ENCODE measurements around the gene RPP14.
"Not testable (repeated sequence)": the region's sequence is repeated elsewhere in the genome, so short reads cannot be mapped to it uniquely, and the experiment has no call there.

The RPP14 gene

DNA sequence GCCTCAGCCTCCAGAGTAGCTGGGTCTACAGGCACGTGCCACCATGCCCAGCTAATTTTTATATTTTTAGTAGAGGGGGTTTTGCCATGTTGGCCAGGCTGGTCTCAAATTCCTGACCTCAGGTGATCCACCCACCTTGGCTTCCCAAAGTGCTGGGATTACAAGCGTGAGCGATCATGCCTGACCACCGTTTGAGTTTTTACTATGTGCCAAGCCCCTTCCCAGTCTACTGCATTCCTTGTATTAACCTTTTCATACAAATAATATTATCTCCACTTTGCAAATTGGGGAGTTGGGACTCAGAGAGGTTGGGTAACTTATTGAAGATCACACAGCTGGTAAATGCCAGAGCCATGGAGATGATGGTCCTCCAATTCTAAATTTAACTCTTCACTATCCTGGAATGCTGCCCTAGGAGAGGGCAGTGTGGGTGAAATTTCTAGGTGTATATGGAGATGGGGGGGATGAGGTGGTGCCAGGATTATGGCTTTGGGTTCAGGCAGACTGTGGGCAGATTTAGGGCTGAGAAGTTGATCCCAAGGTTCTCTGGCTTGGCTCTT, 25.6 kb downstream of the RPP14 start:
- Mint-ChIP-seq H3K36me3 (peaks cover 5% of the 10 kb centered on the region), H3K4me3 (peak overlapping the region; percentile 82), H3K27me3 (no peaks in the 10 kb centered on the region), H3K27ac (peak overlapping the region; percentile 50), H3K9me3 (no peaks in the 10 kb centered on the region), H3K4me1 (peaks cover 23% of the 10 kb centered on the region)
- DNase-seq (ENCODE audit: low spot score in 2 of 2) (no peak), ATAC-seq (ENCODE audit: low read depth) (no peak)

DNA sequence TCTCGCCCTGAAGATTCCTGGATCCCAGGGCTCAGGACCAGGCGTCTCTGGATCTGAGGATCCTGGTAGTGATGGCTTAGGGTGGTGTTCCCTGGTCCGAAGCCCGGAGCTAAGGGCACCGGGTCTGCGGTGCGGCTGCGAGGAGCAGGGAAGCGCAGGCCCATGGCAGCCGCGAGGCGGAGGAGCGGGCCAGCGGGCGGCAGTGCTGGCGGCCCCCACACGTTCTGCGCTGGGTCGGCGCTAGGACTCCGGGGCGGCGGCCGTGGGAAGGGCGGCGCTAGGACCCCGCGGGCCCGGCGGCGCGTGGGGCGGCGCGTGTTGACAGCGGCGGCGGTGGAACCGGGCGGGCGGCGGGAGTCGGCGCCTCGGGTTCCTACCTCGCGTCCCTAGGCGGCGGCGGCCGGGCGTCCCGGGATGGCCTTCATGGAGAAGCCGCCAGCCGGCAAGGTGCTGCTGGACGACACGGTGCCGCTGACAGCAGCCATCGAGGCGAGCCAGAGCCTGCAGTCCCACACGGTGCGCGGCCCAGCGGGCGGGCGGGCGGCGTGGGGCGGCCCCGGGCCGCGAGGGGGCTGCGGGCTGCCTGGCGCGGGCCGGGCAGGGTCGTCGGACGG, 26.6 kb downstream of the RPP14 start, which contains the start of gene PXK:
Gene PXK (plus strand): TSS at position 318 of the 614 bp plus-strand sequence. CDS start 97 bp downstream, at position 415.
- H3K9me3 Mint-ChIP-seq, result no peaks in the 10 kb centered on the region
- peak; percentile 80 to 86 for DNase-seq (ENCODE audit: low spot score in 2 of 2)
- peak; percentile 86 for ATAC-seq (ENCODE audit: low read depth)
- no peaks in the 10 kb centered on the region for H3K27me3 Mint-ChIP-seq
- H3K4me1 Mint-ChIP-seq, result peaks cover 23% of the 10 kb centered on the region
- H3K4me3 Mint-ChIP-seq, result peak within 1 kb of the TSS; percentile 100
- H3K27ac Mint-ChIP-seq, result peak within 1 kb of the TSS; percentile 96
- H3K36me3 Mint-ChIP-seq, result peaks cover 5% of the 10 kb centered on the region

DNA sequence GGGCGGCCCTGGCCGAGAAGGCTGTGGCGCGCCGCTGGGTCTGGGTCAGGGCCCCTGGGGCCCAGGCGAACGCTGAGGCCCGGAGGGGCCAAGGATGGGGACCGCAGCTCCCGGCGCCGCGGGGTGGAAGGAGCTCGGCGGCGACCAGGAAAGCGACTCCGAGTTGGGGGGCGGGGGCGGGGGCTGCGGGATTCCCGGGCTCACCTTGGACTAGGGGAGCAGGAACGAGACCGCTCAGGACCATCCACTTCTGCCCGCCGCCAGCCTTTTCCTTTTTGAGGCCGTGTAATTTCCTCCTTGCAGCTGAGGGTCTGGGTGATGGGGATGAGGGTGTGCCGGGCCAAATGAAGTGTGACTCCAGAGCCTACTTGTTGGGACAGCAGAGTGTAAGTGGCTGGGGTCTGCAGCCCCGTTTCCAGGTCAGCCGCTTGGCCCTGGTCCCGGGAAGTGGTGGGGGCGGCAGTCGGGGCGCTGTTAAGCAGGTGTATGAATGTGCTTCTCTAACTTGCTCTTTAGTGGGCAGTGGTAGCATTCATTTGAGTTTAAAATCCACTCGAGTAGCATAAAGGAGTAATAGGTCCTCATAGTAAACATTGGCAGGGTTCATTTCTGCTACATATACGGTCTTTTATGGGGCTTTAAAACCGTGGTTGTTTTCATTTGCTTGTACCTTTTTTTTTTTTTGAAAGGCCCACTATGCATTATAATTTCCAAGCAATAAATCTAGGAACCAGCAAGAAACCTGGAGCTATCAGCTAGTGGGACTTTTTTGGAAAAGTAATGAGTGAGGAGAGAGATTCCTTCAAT, 27.4 kb downstream of the RPP14 start:
- H3K9me3 Mint-ChIP-seq, result no peaks in the 10 kb centered on the region
- H3K4me3 Mint-ChIP-seq, result peak overlapping the region; percentile 100
- DNase-seq (ENCODE audit: low spot score in 2 of 2) (peak; percentile 36 to 48), ATAC-seq (ENCODE audit: low read depth) (peak; percentile 68)
- peak overlapping the region; percentile 96 for H3K27ac Mint-ChIP-seq
- peaks cover 5% of the 10 kb centered on the region for H3K36me3 Mint-ChIP-seq
- peaks cover 23% of the 10 kb centered on the region for H3K4me1 Mint-ChIP-seq
- H3K27me3 Mint-ChIP-seq, result no peaks in the 10 kb centered on the region

DNA sequence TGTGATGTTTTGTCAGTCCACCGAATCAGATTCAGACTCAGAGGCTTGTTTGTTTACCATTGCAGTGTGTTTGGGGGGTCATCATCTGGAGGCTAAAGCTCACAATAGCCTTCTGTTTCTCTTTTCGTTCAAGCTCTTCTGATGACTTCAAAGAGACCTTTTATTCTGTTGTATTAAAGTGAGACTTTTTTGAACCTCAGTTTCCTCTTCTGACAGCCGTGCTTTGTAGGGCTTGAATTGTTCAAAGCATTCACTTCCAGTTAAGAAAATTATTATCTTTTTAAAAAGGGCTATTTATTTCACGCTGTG, 27.9 kb downstream of the RPP14 start:
- peak overlapping the region; percentile 96 for H3K27ac Mint-ChIP-seq
- no peaks in the 10 kb centered on the region for H3K27me3 Mint-ChIP-seq
- peaks cover 28% of the 10 kb centered on the region for H3K4me1 Mint-ChIP-seq
- DNase-seq (ENCODE audit: low spot score in 2 of 2), result no peak
- H3K9me3 Mint-ChIP-seq, result no peaks in the 10 kb centered on the region
- H3K4me3 Mint-ChIP-seq, result peak overlapping the region; percentile 100
- peaks cover 6% of the 10 kb centered on the region for H3K36me3 Mint-ChIP-seq
- no peak for ATAC-seq (ENCODE audit: low read depth)

DNA sequence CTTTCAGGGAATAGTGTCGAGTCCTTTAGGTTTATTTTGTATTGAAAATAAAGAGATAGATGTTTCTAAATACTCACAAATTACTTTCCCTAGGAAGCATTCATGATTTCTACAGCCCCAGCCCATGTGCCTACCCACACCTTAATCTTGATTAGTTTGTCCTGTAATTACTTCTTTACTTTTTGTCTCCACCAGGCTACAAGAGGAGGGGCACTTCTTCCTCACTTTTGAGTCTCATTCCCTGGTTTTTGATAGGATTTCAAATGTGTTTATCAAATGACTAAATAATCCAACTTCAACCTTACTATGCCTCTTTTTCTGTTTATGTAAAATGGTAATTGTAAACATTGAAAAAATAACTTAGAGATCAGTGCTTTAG, 28.4 kb downstream of the RPP14 start:
- no peaks in the 10 kb centered on the region for H3K9me3 Mint-ChIP-seq

GRCh38 chr3:58335652-58335947, 29.6 kb downstream of the RPP14 start:
- ATAC-seq (ENCODE audit: low read depth) (no peak), DNase-seq (ENCODE audit: low spot score in 2 of 2) (no peak)
- Mint-ChIP-seq H3K4me3 (peak overlapping the region; percentile 100), H3K36me3 (peaks cover 8% of the 10 kb centered on the region), H3K27me3 (no peaks in the 10 kb centered on the region), H3K9me3 (no peaks in the 10 kb centered on the region), H3K4me1 (peaks cover 32% of the 10 kb centered on the region), H3K27ac (peak overlapping the region; percentile 96)

More for the DNA sequence above, 28.4 kb downstream of the RPP14 start:
- Mint-ChIP-seq H3K36me3 (peaks cover 8% of the 10 kb centered on the region), H3K4me1 (peaks cover 32% of the 10 kb centered on the region), H3K27me3 (no peaks in the 10 kb centered on the region), H3K4me3 (peak overlapping the region; percentile 100), H3K27ac (peak overlapping the region; percentile 96)
- DNase-seq (ENCODE audit: low spot score in 2 of 2), result no peak
- ATAC-seq (ENCODE audit: low read depth), result no peak

- ATAC-seq (ENCODE audit: low read depth), result no peak
- H3K36me3 Mint-ChIP-seq, result peaks cover 14% of the 10 kb centered on the region
- peaks cover 38% of the 10 kb centered on the region for H3K4me1 Mint-ChIP-seq
- H3K27ac Mint-ChIP-seq, result peak overlapping the region; percentile 96
- peak overlapping the region; percentile 6 for H3K4me3 Mint-ChIP-seq
- H3K9me3 Mint-ChIP-seq, result no peaks in the 10 kb centered on the region
- H3K27me3 Mint-ChIP-seq, result no peaks in the 10 kb centered on the region
- DNase-seq (ENCODE audit: low spot score in 2 of 2), result no peak
These were observed 30.3 kb downstream of the RPP14 start for GRCh38 chr3:58336135-58336882.

- Mint-ChIP-seq H3K36me3 (peaks cover 14% of the 10 kb centered on the region), H3K27me3 (no peaks in the 10 kb centered on the region), H3K4me1 (peaks cover 34% of the 10 kb centered on the region), H3K9me3 (no peaks in the 10 kb centered on the region), H3K27ac (peak overlapping the region; percentile 96), H3K4me3 (no peak overlapping the region)
- no peak for DNase-seq (ENCODE audit: low spot score in 2 of 2)
- ATAC-seq (ENCODE audit: low read depth), result no peak
These were observed 31.1 kb downstream of the RPP14 start for GRCh38 chr3:58337190-58337589.

DNA sequence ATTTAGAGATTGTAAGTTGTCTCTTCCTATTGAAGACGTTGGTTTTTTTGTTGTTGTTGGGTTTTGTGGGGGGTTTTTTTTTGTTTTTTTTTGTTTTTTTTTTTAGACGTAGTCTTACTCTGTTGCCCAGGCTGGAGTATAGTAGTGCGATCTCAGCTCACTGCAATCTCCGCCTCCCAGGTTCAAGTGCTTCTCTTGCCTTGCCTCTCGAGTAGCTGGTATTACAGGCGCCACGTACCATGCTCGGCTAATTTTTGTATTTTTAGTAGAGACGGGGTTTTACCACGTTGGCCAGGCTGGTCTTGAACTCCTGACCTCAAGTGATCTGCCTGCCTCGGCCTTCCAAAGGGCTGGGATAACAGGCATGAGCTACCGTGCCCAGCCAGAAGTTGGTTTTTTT, 33.1 kb downstream of the RPP14 start:
- H3K27me3 Mint-ChIP-seq; H3K9me3 Mint-ChIP-seq; DNase-seq (ENCODE audit: low spot score in 2 of 2): not testable (repeated sequence)
- Mint-ChIP-seq H3K4me3 (peak overlapping the region; percentile 51), H3K36me3 (peaks cover 17% of the 10 kb centered on the region), H3K4me1 (peaks cover 46% of the 10 kb centered on the region), H3K27ac (peak overlapping the region; percentile 81)
- peak; percentile 13 for ATAC-seq (ENCODE audit: low read depth)

DNA sequence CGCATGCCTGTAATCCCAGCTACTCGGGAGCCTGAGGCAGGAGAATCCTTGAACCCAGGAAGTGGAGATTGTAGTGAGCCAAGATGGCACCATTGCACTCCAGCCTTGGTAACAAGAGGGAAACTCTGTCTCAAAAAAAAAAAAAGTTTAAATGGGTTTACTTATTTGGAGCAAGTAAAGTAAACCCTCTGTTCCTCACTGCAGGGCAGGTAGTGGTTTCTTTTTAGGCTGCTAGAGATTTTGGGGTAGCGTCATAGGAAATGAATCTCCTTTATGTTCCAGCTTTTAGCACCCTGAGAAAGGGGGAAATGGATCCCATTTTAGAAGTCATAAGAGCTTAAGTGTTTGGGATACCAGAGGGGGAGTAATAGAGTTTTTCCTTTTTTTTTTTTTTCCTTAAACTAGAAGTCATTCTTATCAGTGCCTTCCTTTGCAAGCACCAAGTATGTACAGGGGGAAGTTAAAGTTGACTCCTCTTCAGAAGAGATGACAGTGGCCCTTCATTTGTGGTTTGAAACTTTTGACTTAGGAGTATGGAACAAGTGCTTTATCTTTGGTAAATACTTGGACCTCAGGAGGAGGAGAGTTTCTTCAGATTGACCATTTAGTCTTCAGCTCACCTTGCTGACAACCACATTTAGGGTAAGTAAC, 34.7 kb downstream of the RPP14 start:
- Mint-ChIP-seq H3K27me3 (no peaks in the 10 kb centered on the region), H3K36me3 (peaks cover 17% of the 10 kb centered on the region), H3K9me3 (no peaks in the 10 kb centered on the region), H3K4me3 (peak overlapping the region; percentile 54), H3K27ac (peak overlapping the region; percentile 72), H3K4me1 (peaks cover 39% of the 10 kb centered on the region)
- DNase-seq (ENCODE audit: low spot score in 2 of 2) (no peak), ATAC-seq (ENCODE audit: low read depth) (peak; percentile 54)

GRCh38 chr3:58341376-58341775, 35.3 kb downstream of the RPP14 start:
- Mint-ChIP-seq H3K4me1 (peaks cover 40% of the 10 kb centered on the region), H3K36me3 (peaks cover 15% of the 10 kb centered on the region), H3K27ac (peak overlapping the region; percentile 72), H3K9me3 (no peaks in the 10 kb centered on the region), H3K4me3 (peak overlapping the region; percentile 54), H3K27me3 (no peaks in the 10 kb centered on the region)
- DNase-seq (ENCODE audit: low spot score in 2 of 2) (no peak), ATAC-seq (ENCODE audit: low read depth) (no peak)

DNA sequence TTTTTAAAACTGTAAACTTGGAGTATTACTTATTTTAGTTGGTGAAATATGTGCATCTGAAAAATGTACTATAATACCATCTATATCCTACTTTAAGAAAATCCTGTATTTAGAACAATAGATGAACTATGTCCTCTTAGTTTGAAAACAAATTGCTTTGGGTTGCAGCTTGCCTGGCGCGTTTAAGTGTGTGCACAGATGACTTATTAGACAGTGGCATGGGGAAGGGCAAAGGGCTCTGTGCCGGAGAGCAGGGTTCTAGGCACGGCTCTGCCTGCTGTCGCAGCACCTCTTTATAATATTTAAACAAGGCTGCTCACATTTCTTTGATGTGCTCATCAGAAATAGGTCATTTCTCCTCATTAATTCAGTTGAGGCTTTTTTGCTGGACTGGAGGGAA, 36.6 kb downstream of the RPP14 start:
- Mint-ChIP-seq H3K27me3 (no peaks in the 10 kb centered on the region), H3K27ac (peak overlapping the region; percentile 70), H3K9me3 (no peaks in the 10 kb centered on the region), H3K4me3 (no peak overlapping the region), H3K4me1 (peaks cover 44% of the 10 kb centered on the region), H3K36me3 (peaks cover 16% of the 10 kb centered on the region)
- DNase-seq (ENCODE audit: low spot score in 2 of 2), result no peak
- no peak for ATAC-seq (ENCODE audit: low read depth)

GRCh38 chr3:58345457-58345856, 39.4 kb downstream of the RPP14 start:
- Mint-ChIP-seq H3K27me3 (no peaks in the 10 kb centered on the region), H3K36me3 (peaks cover 13% of the 10 kb centered on the region), H3K4me3 (no peak overlapping the region), H3K27ac (peak overlapping the region; percentile 22), H3K9me3 (no peaks in the 10 kb centered on the region), H3K4me1 (peaks cover 53% of the 10 kb centered on the region)
- ATAC-seq (ENCODE audit: low read depth) (no peak), DNase-seq (ENCODE audit: low spot score in 2 of 2) (no peak)

DNA sequence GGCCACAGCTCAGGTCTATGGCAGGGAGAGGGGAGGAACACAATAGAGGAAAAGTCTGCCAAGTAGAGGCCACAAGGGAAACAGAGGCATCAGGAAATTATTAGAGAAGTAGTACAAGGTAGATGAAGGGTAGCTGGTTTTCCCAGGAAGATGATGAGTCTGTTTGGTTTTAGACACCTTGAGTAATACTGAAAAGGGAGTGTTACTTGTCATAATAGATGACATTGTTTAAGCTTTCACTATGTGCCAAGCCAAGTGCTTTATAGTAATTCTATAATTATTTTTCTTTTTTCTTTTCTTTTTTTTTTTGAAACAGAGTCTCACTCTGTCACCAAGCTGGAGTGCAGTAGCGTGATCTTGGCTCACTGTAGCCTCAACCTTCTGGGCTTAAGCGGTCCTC, 40.3 kb downstream of the RPP14 start:
- H3K27ac Mint-ChIP-seq, result peak overlapping the region; percentile 22
- peaks cover 55% of the 10 kb centered on the region for H3K4me1 Mint-ChIP-seq
- H3K36me3 Mint-ChIP-seq, result peaks cover 7% of the 10 kb centered on the region
- DNase-seq (ENCODE audit: low spot score in 2 of 2) (no peak), ATAC-seq (ENCODE audit: low read depth) (no peak)
- H3K27me3 Mint-ChIP-seq, result no peaks in the 10 kb centered on the region
- H3K4me3 Mint-ChIP-seq, result peak overlapping the region; percentile 4
- H3K9me3 Mint-ChIP-seq, result no peaks in the 10 kb centered on the region
